Breast epithelium (tissue), 3 donors: Measurements from ENCODE around the gene HACD1.

Experiments used
- CTCF ChIP-seq, 3 donors: fragments of 450-650 bp; IDR thresholded peaks; one replicate each; pipeline ENCODE4 v1.5.1; 2016 to 2017; ENCODE audit warnings: antibody characterized with exemption in 3 of 3, mild to moderate bottlenecking in 3 of 3, moderate library complexity in 3 of 3
- POLR2A ChIP-seq: fragments of 450-650 bp; IDR thresholded peaks from one replicate; pipeline ENCODE4 v1.6.1; 2016; ENCODE audit warnings: antibody characterized with exemption, mild to moderate bottlenecking, moderate library complexity

- TF ChIP-seq CTCF (IDR thresholded peaks at IDR 0.05): no peak
- TF ChIP-seq POLR2A: no peak
Measured at GRCh38 chr10:17644485-17644943, 27.3 kb upstream of the HACD1 start.
